ENCODE results near the gene CYP2C8.

DNA sequence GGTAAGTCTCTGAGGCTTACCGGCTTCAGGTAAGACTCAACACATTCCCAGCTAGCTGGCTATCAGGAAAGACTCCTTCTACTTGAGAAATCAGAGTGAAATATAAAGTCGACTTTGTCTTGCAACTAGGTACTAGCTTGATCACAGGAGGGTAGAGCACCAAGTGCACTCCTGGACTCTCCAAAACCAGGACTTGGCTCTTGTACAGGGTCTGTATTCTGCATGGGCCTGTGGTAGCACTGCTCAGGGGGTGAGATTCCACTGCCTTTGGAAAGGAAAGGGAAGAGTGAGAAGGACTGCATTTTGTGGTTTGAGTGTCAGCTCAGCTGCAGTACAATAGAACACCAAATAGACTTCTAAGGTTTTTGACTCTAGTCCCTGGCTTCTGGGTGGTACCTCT, 19.4 kb downstream of the CYP2C8 start:
- TF ChIP-seq CTCF (IDR thresholded peaks at IDR 0.05; ENCODE audit: poor library complexity), result no peak
- no peak for TF ChIP-seq EZH2phosphoT487 (IDR thresholded peaks at IDR 0.05; ENCODE audit: low read depth, severe bottlenecking, unreplicated experiment)
- TF ChIP-seq EZH2 (IDR thresholded peaks at IDR 0.05; ENCODE audit: borderline replicate concordance), result no peak
